Ascending aorta (tissue), 2 donors: ENCODE data around the gene SEMA5B. TPM values are rescaled to one million over a fixed set of nuclear protein-coding genes. Genes with fewer than 3 reads are reported as not detected.

ENCODE experiments used
- DNase-seq, 2 donors: peaks; one replicate each; pipeline ENCODE4 v3.0.0-alpha.2; 2019; ENCODE audit warnings: low spot score in 2 of 2
- H3K27ac ChIP-seq, 2 donors: fragments of 200-600 bp; sonication (generic); one replicate each; pipeline ENCODE4 v1.5.1; 2016 to 2017; ENCODE audit warnings: mild to moderate bottlenecking in 1 of 2
- H3K27me3 ChIP-seq: fragments of 200-600 bp; sonication (generic); one replicate; pipeline ENCODE4 v1.5.1; 2017
- H3K36me3 ChIP-seq, 2 donors: fragments of 200-600 bp; sonication (generic); one replicate each; pipeline ENCODE4 v1.5.1; 2016
- H3K4me1 ChIP-seq, 2 donors: fragments of 200-600 bp; sonication (generic); one replicate each; pipeline ENCODE4 v1.5.1; 2016 to 2017; ENCODE audit warnings: mild to moderate bottlenecking in 1 of 2
- H3K4me3 ChIP-seq, 2 donors: fragments of 200-600 bp; sonication (generic); one replicate each; pipeline ENCODE4 v1.5.1; 2016 to 2017; ENCODE audit warnings: mild to moderate bottlenecking in 1 of 2
- H3K9me3 ChIP-seq, 2 donors: fragments of 200-600 bp; sonication (generic); one replicate each; pipeline ENCODE4 v1.5.1; 2016
- CTCF ChIP-seq, 3 experiments: fragments of 200-600 bp in 2 of 3; fragments of 450-650 bp in 1 of 3; sonication (generic) in 2 of 3; IDR thresholded peaks; one replicate each; pipeline ENCODE4 v1.5.1; 2016 to 2019; ENCODE audit warnings: antibody characterized with exemption in 3 of 3, mild to moderate bottlenecking in 1 of 3, moderate library complexity in 1 of 3
- intact Hi-C: fragments of 100-400 bp; cut with DNase I; formaldehyde crosslinking; loops from one replicate; pipeline ENCODE4 v1.15.1; 2023
- total RNA-seq: library from RNA; depleted of rRNA; stranded (reverse); fragments of >200 nt; gene quantifications from one replicate; pipeline ENCODE4 v1.1.0, GENCODE V29; 2016

The SEMA5B gene
- total RNA-seq, 1 donor from 2014 or later = 0.85 TPM

GRCh38 chr3:123005291-123005690 lies 22.3 kb downstream of the SEMA5B start:
- intact Hi-C loops = no loop called here
- no peak for TF ChIP-seq CTCF (IDR thresholded peaks at IDR 0.05)
- H3K4me3 ChIP-seq = no peak overlapping the region
- H3K4me1 ChIP-seq = no peaks in the 10 kb centered on the region
- no peaks in the 10 kb centered on the region for H3K27me3 ChIP-seq
- H3K36me3 ChIP-seq = no peaks in the 10 kb centered on the region
- H3K9me3 ChIP-seq = no peaks in the 10 kb centered on the region
- no peak for DNase-seq
- H3K27ac ChIP-seq = no peak overlapping the region

- Histone ChIP-seq H3K27me3 (no peaks in the 10 kb centered on the region), H3K4me1 (no peaks in the 10 kb centered on the region), H3K9me3 (no peaks in the 10 kb centered on the region), H3K27ac (no peak overlapping the region), H3K36me3 (no peaks in the 10 kb centered on the region), H3K4me3 (no peak overlapping the region)
- no peak for DNase-seq
- intact Hi-C loops = no loop called here
- no peak for TF ChIP-seq CTCF (IDR thresholded peaks at IDR 0.05)
Measured at GRCh38 chr3:123004201-123004918, 23.2 kb downstream of the SEMA5B start.

- intact Hi-C loops = no loop called here
- no peak for DNase-seq
- H3K4me1 ChIP-seq = no peaks in the 10 kb centered on the region
Measured at GRCh38 chr3:123002749-123003497, 24.6 kb downstream of the SEMA5B start.

GRCh38 chr3:123002100-123002748 lies 25.3 kb downstream of the SEMA5B start:
- Histone ChIP-seq H3K27ac (no peak overlapping the region), H3K36me3 (no peaks in the 10 kb centered on the region), H3K27me3 (no peaks in the 10 kb centered on the region), H3K4me1 (no peaks in the 10 kb centered on the region), H3K9me3 (no peaks in the 10 kb centered on the region), H3K4me3 (no peak overlapping the region)
- DNase-seq = no peak
- intact Hi-C loops = no loop called here
- no peak for TF ChIP-seq CTCF (IDR thresholded peaks at IDR 0.05)

More at GRCh38 chr3:123002749-123003497, 24.6 kb downstream of the SEMA5B start:
- Histone ChIP-seq H3K27me3 (no peaks in the 10 kb centered on the region), H3K9me3 (no peaks in the 10 kb centered on the region), H3K36me3 (no peaks in the 10 kb centered on the region), H3K27ac (no peak overlapping the region), H3K4me3 (no peak overlapping the region)
- TF ChIP-seq CTCF (IDR thresholded peaks at IDR 0.05) = no peak

GRCh38 chr3:122998856-122999255 lies 28.7 kb downstream of the SEMA5B start:
- Histone ChIP-seq H3K4me1 (peaks cover 3 to 6% of the 10 kb centered on the region in 2 donors), H3K36me3 (no peaks in the 10 kb centered on the region), H3K9me3 (no peaks in the 10 kb centered on the region), H3K27me3 (no peaks in the 10 kb centered on the region), H3K4me3 (no peak overlapping the region), H3K27ac (no peak overlapping the region)
- DNase-seq = no peak
- no peak for TF ChIP-seq CTCF (IDR thresholded peaks at IDR 0.05)
- intact Hi-C loops = no loop called here
